HS-5 (cell line): ENCODE data around the gene BCAM.
"Not testable (repeated sequence)": the region's sequence is repeated elsewhere in the genome, so short reads cannot be mapped to it uniquely, and the experiment has no call there.

Source experiments
- DNase-seq: peaks from one replicate; pipeline ENCODE4 v3.0.0-alpha.2; 2012; ENCODE audit warnings: low read depth

Gene BCAM

GRCh38 chr19:44848812-44849447 lies 40.0 kb downstream of the BCAM start:
- DNase-seq = no peak

GRCh38 chr19:44850641-44851109 lies 41.8 kb downstream of the BCAM start:
- no peak for DNase-seq

- DNase-seq = no peak
These were observed 42.5 kb downstream of the BCAM start for GRCh38 chr19:44851427-44851826.

GRCh38 chr19:44855606-44856005 lies 46.7 kb downstream of the BCAM start:
- no peak for DNase-seq

- DNase-seq = no peak
These were observed 47.6 kb downstream of the BCAM start for GRCh38 chr19:44856421-44857083.

- no peak for DNase-seq
These were observed 48.9 kb downstream of the BCAM start for GRCh38 chr19:44857837-44858236.

GRCh38 chr19:44861576-44861975 lies 52.7 kb downstream of the BCAM start:
- not testable (repeated sequence) for DNase-seq

- DNase-seq = no peak
These were observed 55.1 kb downstream of the BCAM start for GRCh38 chr19:44863990-44864389.

GRCh38 chr19:44865196-44865767 lies 56.4 kb downstream of the BCAM start:
- DNase-seq = no peak

- DNase-seq = no peak
These were observed 57.8 kb downstream of the BCAM start for GRCh38 chr19:44866664-44867063.

- no peak for DNase-seq
These were observed 58.7 kb downstream of the BCAM start for GRCh38 chr19:44867578-44867977.

- DNase-seq = no peak
These were observed 61.0 kb downstream of the BCAM start for GRCh38 chr19:44869733-44870470.
